IPS-15b (cell line): ENCODE results near the gene ADRM1.
A peak's percentile ranks its signal among the peaks of the same experiment; 100 is the strongest.

Experiments used
- H3K27me3 ChIP-seq: one replicate; pipeline ENCODE4 v1.6.1; 2013; ENCODE audit warnings: low read length; ENCODE audit not compliant: control insufficient read depth, insufficient read depth
- H3K36me3 ChIP-seq: one replicate; pipeline ENCODE4 v1.6.1; 2013; ENCODE audit warnings: low read length; ENCODE audit not compliant: control insufficient read depth, insufficient read depth
- H3K4me1 ChIP-seq: one replicate; pipeline ENCODE4 v1.6.1; 2013; ENCODE audit warnings: mild to moderate bottlenecking, low read length; ENCODE audit not compliant: control insufficient read depth, insufficient read depth
- H3K4me3 ChIP-seq: one replicate; pipeline ENCODE4 v1.5.1; 2013; ENCODE audit warnings: low read depth, low read length
- H3K9ac ChIP-seq: one replicate; pipeline ENCODE4 v1.6.1; 2013; ENCODE audit warnings: low read depth, mild to moderate bottlenecking, low read length
- H3K9me3 ChIP-seq: one replicate; pipeline ENCODE4 v1.6.1; 2013; ENCODE audit warnings: mild to moderate bottlenecking, low read length; ENCODE audit not compliant: control insufficient read depth, insufficient read depth

The ADRM1 gene

DNA sequence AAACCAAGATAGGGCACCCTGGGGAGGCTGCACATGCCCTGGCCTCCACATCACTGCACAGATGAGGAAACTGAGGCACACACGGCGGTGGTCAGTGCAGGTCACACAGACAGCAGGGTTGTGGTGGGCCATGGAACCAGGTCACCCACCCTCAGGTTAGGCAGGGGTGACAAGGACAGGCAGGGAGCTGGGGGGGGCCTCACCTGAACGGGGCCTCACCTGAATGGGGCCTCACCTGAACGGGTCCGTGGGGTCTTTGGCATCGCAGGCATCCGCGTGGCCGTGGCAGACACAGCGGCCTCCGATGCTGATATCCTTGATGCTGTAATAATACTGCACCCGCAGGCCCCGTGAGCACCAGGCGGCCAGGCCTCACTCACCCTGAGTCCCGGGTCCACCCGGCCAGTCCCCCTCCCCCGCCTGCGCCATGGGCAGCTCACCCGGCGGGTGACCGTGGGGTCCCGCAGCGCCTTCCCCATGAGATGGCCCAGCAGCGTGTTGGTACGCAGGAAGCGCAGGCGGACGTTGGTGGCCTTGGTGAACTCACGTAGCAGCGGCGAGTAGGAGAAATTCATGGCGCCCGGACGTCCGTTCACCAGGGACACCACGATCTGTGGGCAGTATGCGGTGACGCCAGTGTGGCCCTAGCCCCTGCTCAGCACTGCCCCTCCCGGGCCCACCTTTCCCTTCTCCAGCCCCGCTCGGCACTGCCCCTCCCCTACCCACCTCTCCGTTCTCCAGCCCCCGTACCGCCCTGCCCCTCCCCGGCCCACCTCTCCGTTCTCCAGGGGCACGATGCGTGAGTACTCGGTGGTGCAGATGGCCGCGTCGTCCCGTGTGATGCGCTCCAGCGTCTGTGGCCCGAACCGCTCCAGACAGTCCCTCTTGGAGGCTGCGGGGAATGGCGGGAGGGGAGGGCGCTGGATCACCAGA lies 48.9 kb downstream of the ADRM1 start:
- H3K9me3 ChIP-seq: no peaks in the 10 kb centered on the region
- H3K27me3 ChIP-seq: no peaks in the 10 kb centered on the region
- H3K36me3 ChIP-seq: peaks cover 61% of the 10 kb centered on the region
- H3K4me3 ChIP-seq: no peak overlapping the region
- H3K9ac ChIP-seq: no peak overlapping the region
- peaks cover 10% of the 10 kb centered on the region for H3K4me1 ChIP-seq

DNA sequence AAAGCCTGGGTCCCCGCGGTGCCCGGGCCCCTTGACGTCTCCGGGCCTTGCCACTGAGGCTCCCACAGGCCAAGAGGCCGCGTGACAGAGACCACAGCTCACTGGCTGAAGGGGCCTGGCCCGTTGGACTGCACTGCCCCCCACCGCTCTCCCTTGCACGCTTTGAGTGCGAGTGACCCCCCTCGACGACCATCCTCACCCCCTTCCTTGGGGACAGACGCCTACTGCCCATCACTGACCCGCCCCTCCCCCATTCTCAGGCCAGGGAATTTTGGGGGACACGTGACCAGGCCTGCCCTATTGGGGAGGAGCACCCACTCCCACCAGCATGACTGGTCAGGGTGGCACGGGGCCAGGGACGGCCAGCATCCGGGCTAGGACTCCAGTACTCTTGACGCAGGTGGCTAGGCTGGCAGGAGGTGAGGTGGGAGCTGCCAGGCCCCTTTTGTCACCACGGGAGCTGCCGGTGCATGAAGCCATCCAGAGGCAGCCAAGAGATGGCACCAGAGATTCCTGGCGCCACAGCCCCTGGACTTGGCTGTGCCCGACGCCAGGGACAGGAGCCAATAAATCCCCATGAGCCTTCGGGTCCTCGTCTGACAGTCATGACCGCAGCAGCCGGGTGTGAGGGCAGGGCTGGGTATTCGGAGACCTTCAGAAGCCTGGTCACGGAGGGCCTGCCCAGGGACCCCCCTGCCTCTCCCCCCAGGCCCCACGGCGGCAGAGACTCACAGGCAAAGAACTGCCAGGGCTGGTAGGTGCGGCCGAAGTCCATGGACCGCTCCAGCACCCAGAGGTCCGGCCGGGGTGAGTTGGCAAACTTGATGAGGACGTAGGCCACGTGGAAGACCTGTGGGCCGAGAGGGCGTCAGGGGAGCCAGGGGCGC lies 49.8 kb downstream of the ADRM1 start:
- Histone ChIP-seq H3K4me3 (no peak overlapping the region), H3K4me1 (peaks cover 10% of the 10 kb centered on the region), H3K36me3 (peaks cover 52% of the 10 kb centered on the region), H3K9me3 (no peaks in the 10 kb centered on the region), H3K9ac (no peak overlapping the region), H3K27me3 (no peaks in the 10 kb centered on the region)

DNA sequence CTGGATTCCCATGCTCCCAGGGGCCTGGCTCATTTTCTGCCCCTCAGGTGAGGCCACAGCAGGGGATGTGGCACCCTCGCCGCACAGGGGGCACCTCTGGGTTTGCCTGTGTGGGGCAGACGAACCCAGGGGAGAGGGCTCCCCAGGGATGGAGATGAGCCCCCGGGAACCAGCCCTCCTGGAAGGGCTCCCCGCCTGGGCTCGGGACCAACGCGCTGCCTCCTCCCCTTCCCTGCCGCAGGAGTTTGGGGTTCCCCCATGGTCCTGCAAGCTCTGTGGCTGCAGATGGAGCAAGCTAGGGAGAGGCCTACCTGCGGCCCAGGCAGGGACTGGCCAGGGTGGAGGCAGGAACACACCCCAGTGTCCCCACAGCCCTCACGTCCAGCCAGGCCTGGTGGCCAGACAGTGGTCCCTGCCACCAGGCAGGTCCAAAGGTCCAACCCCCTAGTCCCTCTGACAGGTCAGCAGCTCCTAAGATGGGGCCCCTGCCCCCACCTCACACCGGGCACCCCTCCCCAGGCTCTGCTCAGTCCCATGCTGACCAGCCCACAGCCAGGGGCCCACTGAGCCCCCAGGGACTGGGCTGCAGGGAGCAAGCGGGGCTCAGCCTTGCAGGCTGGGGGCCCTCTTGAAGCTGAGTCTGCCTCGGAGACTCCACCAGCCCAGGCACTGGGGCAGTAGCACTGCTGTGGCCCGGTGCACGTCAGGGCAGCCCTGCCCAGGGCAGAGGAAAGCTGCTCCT lies 50.7 kb downstream of the ADRM1 start:
- H3K36me3 ChIP-seq: peaks cover 48% of the 10 kb centered on the region
- no peaks in the 10 kb centered on the region for H3K9me3 ChIP-seq
- H3K27me3 ChIP-seq: no peaks in the 10 kb centered on the region
- peaks cover 10% of the 10 kb centered on the region for H3K4me1 ChIP-seq
- no peak overlapping the region for H3K9ac ChIP-seq
- no peak overlapping the region for H3K4me3 ChIP-seq

DNA sequence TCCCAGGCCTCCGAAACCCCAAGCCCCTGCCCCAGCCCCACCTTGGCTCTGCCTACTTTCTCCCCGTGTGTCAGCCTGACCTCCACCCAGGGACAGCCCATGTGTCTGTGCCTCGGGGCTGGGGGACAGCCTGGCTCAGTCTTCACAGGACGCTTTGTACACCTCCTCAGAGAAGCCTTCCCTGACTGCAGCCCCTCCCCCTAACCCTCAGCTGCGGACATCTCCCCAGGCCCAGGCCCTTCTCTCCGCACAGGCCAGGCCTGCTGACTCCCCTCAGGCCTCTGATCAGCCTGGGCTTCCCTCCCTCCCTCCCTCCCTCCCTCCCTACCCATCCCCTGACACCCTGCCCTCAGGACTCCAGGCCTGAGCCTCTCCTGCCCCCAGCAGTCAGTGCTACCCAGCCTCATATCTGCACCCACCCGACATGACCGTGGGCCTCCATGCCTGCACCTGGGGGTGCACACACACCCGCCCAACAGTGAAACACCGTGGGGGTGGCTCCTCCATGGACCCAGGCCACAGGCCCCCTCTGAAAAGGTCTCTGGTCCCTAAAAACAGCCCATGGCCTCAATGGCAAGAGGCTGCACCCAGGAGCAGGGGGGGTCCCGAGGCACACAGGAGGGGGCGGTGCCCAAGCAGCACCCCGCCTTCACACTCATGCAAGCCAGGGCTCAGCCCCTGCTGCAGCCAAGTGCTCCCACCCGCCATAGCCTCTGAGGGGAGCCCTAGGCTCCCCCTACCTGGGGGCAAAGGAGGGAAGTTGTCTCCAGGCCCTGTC lies 51.4 kb downstream of the ADRM1 start:
- Histone ChIP-seq H3K4me3 (no peak overlapping the region), H3K9ac (peak overlapping the region; percentile 79), H3K36me3 (peaks cover 52% of the 10 kb centered on the region), H3K27me3 (no peaks in the 10 kb centered on the region), H3K9me3 (no peaks in the 10 kb centered on the region), H3K4me1 (peaks cover 10% of the 10 kb centered on the region)

DNA sequence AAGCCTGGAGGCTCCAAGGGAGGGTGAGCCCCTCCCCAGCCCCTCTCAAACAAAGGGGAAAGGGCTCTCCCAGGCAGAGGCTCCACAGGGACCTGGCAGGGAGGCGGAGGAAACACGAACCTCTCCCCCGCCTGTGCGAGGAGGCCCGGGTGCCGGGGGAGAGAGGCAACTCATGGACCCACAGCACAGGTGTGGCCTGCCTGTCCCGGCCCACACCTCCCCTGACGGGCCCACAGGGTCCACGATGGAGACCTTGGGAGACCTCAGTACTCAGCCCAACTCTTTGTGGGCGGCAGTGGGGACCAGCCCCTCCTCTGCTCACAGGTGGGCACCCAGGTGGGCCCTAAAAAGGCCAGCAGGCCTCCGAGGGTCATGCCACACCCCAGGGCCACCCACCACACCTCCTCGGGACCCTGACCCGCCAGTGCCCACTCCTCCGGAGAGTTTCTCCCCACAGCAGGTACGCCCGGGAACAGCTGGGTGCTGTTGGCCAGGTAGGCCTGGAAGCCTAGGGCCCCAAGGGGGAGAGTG lies 52.1 kb downstream of the ADRM1 start:
- Histone ChIP-seq H3K9ac (peak overlapping the region; percentile 79), H3K27me3 (no peaks in the 10 kb centered on the region), H3K36me3 (peaks cover 50% of the 10 kb centered on the region), H3K4me1 (peaks cover 10% of the 10 kb centered on the region), H3K4me3 (no peak overlapping the region), H3K9me3 (no peaks in the 10 kb centered on the region)

DNA sequence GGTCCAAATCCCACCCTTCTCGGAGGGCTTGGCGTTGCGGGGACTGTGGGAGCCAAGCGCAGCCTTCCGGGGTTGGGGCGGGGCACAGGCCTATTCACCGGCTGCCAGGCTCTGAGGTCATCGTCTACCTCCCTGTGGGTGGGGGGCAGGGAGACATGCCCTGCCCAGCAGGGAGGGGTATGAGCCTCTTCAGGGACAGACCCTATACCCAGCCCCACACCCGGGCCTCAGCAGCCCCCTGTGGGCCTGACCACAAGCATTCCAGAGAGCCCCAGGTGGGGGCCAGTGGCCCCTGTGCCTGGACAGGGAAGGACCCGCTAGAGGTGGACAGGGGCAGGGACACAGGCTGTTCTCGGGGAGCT lies 52.7 kb downstream of the ADRM1 start:
- H3K27me3 ChIP-seq: no peaks in the 10 kb centered on the region
- peak overlapping the region; percentile 79 for H3K9ac ChIP-seq
- H3K4me3 ChIP-seq: no peak overlapping the region
- no peaks in the 10 kb centered on the region for H3K9me3 ChIP-seq
- peaks cover 44% of the 10 kb centered on the region for H3K36me3 ChIP-seq
- peaks cover 10% of the 10 kb centered on the region for H3K4me1 ChIP-seq

- H3K27me3 ChIP-seq: no peaks in the 10 kb centered on the region
- no peak overlapping the region for H3K4me3 ChIP-seq
- H3K9ac ChIP-seq: peak overlapping the region; percentile 24
- H3K36me3 ChIP-seq: peaks cover 39% of the 10 kb centered on the region
- no peaks in the 10 kb centered on the region for H3K9me3 ChIP-seq
- peaks cover 10% of the 10 kb centered on the region for H3K4me1 ChIP-seq
These were observed 53.2 kb downstream of the ADRM1 start for GRCh38 chr20:62355878-62356588.

GRCh38 chr20:62356589-62357186 lies 53.9 kb downstream of the ADRM1 start:
- Histone ChIP-seq H3K4me3 (no peak overlapping the region), H3K9ac (peak overlapping the region; percentile 24)

GRCh38 chr20:62357187-62357667 lies 54.4 kb downstream of the ADRM1 start:
- H3K27me3 ChIP-seq: no peaks in the 10 kb centered on the region

More at GRCh38 chr20:62356589-62357186, 53.9 kb downstream of the ADRM1 start:
- Histone ChIP-seq H3K36me3 (peaks cover 32% of the 10 kb centered on the region), H3K27me3 (no peaks in the 10 kb centered on the region), H3K9me3 (no peaks in the 10 kb centered on the region), H3K4me1 (peaks cover 10% of the 10 kb centered on the region)

DNA sequence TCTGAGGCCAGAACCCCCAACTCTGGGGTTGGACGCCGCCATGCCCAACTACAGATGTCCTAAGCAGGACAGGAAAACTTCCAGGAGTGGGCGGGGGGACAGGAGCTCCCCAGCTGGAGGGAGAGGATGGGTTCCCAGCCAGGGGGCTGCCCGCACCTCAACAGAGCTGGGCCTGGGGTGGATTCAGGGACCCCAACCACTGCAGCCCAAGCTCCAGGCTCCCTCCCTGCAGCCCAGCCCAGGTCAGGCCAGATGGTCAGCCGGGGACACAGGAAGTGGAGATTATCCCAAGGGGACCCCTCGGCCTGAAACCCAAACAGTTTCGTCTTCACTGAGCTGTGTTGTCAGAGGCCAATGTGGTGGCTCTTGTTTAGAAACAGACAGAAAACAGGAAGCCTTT lies 54.9 kb downstream of the ADRM1 start:
- Histone ChIP-seq H3K9me3 (no peaks in the 10 kb centered on the region), H3K27me3 (no peaks in the 10 kb centered on the region), H3K4me3 (no peak overlapping the region), H3K36me3 (peaks cover 30% of the 10 kb centered on the region), H3K4me1 (peaks cover 17% of the 10 kb centered on the region), H3K9ac (peak overlapping the region; percentile 12)

More at GRCh38 chr20:62357187-62357667, 54.4 kb downstream of the ADRM1 start:
- H3K9ac ChIP-seq: peak overlapping the region; percentile 12
- H3K4me1 ChIP-seq: peaks cover 15% of the 10 kb centered on the region
- peaks cover 30% of the 10 kb centered on the region for H3K36me3 ChIP-seq
- H3K9me3 ChIP-seq: no peaks in the 10 kb centered on the region
- H3K4me3 ChIP-seq: no peak overlapping the region
